KG1 (cell line): ENCODE data around the gene ENTR1.
"Not testable (repeated sequence)": the region's sequence is repeated elsewhere in the genome, so short reads cannot be mapped to it uniquely, and the experiment has no call there.

ENCODE experiments used
- DNase-seq: peaks from one replicate; lab custom pipeline; 2025; lab: John Stamatoyannopoulos, UW

Gene ENTR1

DNA sequence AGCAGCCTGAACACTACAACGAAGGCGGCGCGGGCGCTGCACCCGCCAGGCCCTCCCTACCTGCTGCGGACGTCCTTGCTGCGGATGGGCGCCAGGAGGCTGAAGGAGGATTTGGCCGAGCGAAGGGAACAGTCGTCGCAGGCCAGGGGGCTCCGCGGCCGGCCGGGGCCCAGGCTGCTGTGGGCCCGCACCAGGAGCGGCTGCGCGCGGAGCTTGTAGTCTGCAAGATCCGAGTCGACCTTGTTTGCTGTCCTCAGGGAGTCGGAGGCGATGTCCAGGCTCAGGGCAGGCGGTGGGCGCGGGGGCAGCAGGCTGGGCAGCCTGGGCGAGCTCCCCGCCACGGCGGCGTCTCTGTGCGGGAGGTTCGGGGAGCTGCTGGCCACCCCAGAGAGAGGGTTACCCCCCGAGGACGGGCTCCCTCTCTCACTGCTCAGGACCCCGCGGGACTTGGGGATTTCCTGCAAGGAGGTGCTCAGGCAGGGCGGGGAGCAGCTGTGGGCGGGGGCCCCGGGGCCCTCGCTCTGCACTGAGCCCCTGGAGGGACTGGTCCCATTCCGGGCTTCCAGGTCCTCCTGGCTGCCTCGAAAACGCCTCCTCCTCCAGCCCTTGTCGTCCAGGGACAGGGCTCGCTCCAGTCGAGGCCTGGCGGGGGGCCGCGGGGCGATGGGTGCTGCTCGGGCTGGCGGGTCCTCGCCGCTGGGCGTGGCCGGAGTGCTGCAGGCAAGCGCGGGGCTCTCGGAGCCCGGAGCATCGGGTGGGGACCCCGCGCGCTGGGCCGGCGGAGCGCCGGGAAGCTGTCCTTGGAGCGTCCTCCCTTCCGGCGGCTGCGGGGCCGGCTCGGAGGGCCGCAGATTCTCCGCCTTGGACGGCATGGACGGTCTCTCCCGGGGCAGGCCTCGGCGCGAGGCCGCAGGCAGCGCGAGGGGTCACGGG is 28.4 kb upstream of the ENTR1 start:
- DNase-seq = peak; percentile 17

GRCh38 chr9:136437839-136438547 is 27.6 kb upstream of the ENTR1 start:
- no peak for DNase-seq

DNA sequence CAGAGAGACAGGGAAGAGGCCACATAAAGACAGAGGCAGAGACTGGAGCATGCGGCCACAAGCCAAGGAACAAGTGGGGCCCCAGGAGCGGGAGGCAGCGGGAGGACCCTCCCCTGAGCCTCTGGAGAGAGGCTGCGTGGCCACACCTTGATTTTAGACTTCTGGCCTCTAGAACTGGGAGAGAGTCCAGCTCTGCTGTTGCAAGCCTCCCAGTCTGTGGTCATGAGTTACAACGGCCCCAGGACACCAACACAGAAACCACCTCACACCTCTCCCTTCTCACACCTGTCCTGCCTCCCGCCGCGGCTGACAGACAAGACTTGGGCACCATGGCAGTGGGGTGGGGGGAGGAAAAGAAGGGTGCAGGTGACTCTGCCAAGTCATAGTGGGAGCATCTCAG is 27.0 kb upstream of the ENTR1 start:
- DNase-seq = no peak

DNA sequence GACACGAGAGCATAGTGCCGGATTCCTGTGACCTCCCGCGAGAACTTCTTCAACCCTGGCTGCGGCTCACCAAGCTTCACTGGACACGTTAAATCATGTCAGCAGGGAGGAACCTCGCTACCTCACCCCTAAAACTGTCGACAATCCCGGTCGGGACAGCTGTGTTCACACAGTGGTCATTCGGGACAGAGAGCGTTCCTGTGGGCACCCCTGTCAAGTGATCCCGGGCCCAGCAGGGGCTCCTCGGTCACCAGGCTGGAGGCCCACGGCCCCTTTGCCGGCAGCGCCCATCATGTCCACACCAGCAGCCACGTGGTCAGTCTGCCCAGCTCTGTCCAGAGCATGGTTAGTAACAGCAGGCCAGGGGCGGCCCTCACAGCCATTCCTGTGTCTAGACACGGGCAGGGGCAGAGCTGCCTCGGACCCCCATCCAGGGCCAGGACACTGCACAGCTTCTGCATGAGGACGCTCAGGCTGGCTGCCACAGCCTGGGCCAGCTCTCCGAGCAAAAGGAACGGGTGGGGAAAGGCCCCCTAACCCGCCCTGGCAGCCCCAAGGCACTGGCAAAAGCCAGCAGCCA is 25.7 kb upstream of the ENTR1 start:
- DNase-seq = no peak

GRCh38 chr9:136434580-136435169 is 24.3 kb upstream of the ENTR1 start:
- DNase-seq = no peak

DNA sequence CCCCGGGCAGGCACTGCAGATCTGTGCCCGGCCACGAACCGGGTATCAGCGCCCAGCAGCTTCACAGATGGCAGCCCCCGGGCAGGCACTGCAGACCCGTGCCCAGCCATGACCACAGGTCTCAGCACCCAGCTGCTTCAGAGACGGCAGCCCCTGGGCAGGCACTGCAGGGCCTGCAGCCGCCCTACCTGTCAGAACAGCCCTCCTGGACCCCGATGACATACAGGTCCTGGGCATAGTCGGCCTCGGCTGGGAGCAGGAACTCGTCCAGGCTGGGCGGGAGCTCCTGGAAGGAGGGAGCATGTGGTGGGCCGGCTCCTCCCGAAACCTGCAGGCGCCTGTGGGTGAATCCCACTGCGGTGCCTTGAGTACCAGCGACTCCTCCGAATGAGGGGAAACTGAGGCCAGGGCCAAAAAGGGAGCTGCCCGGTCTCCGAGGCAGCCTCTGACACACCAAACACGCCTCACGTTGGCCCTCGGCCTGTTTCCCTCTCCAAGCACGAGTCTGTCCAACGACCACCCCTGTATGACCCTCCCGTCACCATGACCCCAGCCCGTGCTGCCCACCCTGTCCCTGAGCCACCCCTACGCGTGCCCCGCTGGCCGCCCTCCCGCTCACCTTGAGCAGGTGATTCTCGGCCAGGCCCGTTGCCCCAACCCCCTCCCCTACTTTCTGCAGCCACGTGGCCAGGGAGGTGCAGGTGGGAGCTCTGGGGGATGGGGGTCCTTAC is 23.6 kb upstream of the ENTR1 start:
- no peak for DNase-seq

- no peak for DNase-seq
Observed at GRCh38 chr9:136433043-136433715, 22.8 kb upstream of the ENTR1 start.

DNA sequence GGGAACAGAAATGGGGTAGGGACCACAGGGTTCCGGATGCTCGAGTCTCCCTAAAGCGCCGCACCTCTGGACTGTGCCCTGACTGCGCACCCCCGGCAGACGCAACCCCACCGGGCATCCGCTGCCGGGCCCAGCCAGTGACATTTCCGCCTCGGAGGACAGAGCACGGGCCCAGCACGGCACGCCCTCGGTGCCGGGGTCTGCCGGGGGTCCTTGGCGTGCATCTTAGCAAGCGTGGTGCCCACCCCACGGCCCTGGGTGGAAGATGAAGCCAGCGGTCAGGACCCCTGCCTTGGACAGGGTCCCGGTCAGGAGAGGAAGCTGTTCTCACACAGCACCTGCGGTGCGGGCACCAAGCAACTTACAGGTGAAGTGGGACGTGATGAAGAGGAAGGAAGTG is 22.2 kb upstream of the ENTR1 start:
- DNase-seq = no peak

DNA sequence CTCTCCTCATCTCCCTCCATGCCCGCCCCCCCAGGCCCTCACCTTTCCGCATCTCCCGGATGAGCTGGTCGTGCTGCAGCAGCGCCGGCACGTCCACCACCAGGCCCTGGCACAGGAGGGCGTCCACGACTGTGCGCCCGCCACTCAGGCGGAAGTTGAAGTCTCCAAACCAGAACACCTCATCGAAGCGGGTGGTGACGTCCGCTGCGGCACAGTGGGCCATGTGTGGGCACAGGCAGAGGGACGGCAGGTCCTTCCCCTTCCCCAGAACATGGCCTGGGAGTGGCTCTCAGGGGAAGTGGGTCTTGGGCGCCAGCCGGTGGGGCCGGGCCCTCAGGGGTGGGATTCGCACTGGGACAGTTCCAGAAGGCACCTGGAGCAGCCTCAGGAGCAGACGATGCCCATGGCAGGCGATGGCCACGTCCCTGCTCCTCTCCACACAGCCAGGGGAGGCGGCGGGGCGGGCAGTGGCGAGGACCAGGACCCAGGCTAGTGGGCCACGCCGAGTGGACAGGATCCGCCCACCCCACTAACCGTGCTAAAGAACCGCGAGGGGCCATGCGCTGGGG is 21.5 kb upstream of the ENTR1 start:
- DNase-seq = no peak

- no peak for DNase-seq
Observed at GRCh38 chr9:136430588-136431234, 20.3 kb upstream of the ENTR1 start.

GRCh38 chr9:136429683-136430491 is 19.5 kb upstream of the ENTR1 start:
- DNase-seq = no peak

GRCh38 chr9:136429075-136429628 is 18.7 kb upstream of the ENTR1 start:
- no peak for DNase-seq

- no peak for DNase-seq
Observed at GRCh38 chr9:136426787-136427186, 16.4 kb upstream of the ENTR1 start.

- not testable (repeated sequence) for DNase-seq
Observed at GRCh38 chr9:136425367-136425766, 15.0 kb upstream of the ENTR1 start.

GRCh38 chr9:136424750-136425362 is 14.4 kb upstream of the ENTR1 start:
- no peak for DNase-seq

GRCh38 chr9:136423432-136424146 is 13.2 kb upstream of the ENTR1 start:
- DNase-seq = no peak

- DNase-seq = no peak
Observed at GRCh38 chr9:136422876-136423275, 12.5 kb upstream of the ENTR1 start.

GRCh38 chr9:136421791-136422190 is 11.4 kb upstream of the ENTR1 start:
- DNase-seq = no peak
